ENCODE data around the gene SUMF2. TPM values are rescaled to one million over a fixed set of nuclear protein-coding genes. Genes with fewer than 3 reads are reported as not detected.
A peak's percentile ranks its signal among the peaks of the same experiment; 100 is the strongest.
"Not testable (repeated sequence)": the region's sequence is repeated elsewhere in the genome, so short reads cannot be mapped to it uniquely, and the experiment has no call there.

The SUMF2 gene
- total RNA-seq, 1 donor from 2014 or later = 87.8 TPM

GRCh38 chr7:56053993-56054392 is 10.1 kb upstream of the SUMF2 start:
- Histone ChIP-seq H3K9me3 (ENCODE audit: insufficient read depth, low read depth, low read length) (no peaks in the 10 kb centered on the region), H3K79me2 (ENCODE audit: insufficient read depth, low read length) (peaks cover 80% of the 10 kb centered on the region), H3K36me3 (ENCODE audit: insufficient read depth, low read length) (peaks cover 48% of the 10 kb centered on the region), H2AFZ (ENCODE audit: low read depth, low read length) (no peak overlapping the region), H3K9ac (ENCODE audit: low read length) (peak overlapping the region; percentile 15), H3K4me3 (ENCODE audit: insufficient read depth, low read depth, low read length) (no peak overlapping the region), H3K4me1 (ENCODE audit: insufficient read depth, low read length) (peaks cover 16% of the 10 kb centered on the region), H3K27ac (ENCODE audit: low read depth, low read length) (no peak overlapping the region), H3K4me2 (ENCODE audit: low read length) (peak overlapping the region; percentile 92), H4K20me1 (ENCODE audit: insufficient read depth, low read length) (peaks cover 30% of the 10 kb centered on the region), H3K27me3 (ENCODE audit: insufficient read depth, low read length) (no peaks in the 10 kb centered on the region)
- Mint-ChIP-seq H3K27ac (ENCODE audit: unreplicated experiment) (no peak overlapping the region), H3K4me1 (ENCODE audit: low read depth, unreplicated experiment) (peaks cover 33% of the 10 kb centered on the region), H3K27me3 (ENCODE audit: low read depth, unreplicated experiment) (no peaks in the 10 kb centered on the region), H3K4me3 (ENCODE audit: unreplicated experiment) (peak overlapping the region; percentile 67), H3K36me3 (ENCODE audit: low read depth, unreplicated experiment) (peaks cover 11% of the 10 kb centered on the region), H3K9me3 (ENCODE audit: unreplicated experiment) (no peaks in the 10 kb centered on the region)
- FAIRE-seq = no peak
- TF ChIP-seq CTCF (IDR thresholded peaks at IDR 0.05; ENCODE audit: insufficient read depth, low read depth, low read length) (no peak), EZH2 (IDR thresholded peaks at IDR 0.05; ENCODE audit: insufficient read depth, low read length) (no peak)
- DNase-seq (ENCODE audit: low read depth) = no peak

DNA sequence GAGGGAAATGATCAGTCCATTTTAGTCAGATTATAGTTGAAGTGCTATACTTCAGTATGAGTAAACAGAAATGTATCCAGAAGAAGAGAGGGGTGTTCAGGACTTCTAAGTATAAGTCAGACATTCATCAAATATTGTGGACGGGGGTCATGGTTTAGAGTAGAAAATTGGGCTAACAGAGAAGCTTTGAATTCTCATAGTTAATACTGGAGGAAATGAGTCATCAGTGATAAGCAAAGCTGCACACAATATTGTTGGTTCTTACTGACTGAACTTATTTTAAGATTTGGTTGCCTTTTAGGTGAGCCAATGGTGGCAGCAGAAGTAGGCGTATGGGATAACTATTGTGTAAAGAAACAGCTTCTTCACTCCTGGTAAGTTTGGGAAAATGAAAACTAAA is 1.7 kb upstream of the SUMF2 start:
- peak; percentile 91 for DNase-seq (ENCODE audit: low read depth)
- H3K27ac Mint-ChIP-seq (ENCODE audit: unreplicated experiment) = peak overlapping the region; percentile 70
- Histone ChIP-seq H3K4me1 (ENCODE audit: insufficient read depth, low read length) (peaks cover 28% of the 10 kb centered on the region), H3K4me2 (ENCODE audit: low read length) (peak overlapping the region; percentile 67), H3K79me2 (ENCODE audit: insufficient read depth, low read length) (peaks cover 52% of the 10 kb centered on the region), H3K27ac (ENCODE audit: low read depth, low read length) (peak overlapping the region; percentile 83), H4K20me1 (ENCODE audit: insufficient read depth, low read length) (peaks cover 24% of the 10 kb centered on the region), H3K27me3 (ENCODE audit: insufficient read depth, low read length) (no peaks in the 10 kb centered on the region), H3K36me3 (ENCODE audit: insufficient read depth, low read length) (peaks cover 45% of the 10 kb centered on the region), H3K9me3 (ENCODE audit: insufficient read depth, low read depth, low read length) (no peaks in the 10 kb centered on the region), H2AFZ (ENCODE audit: low read depth, low read length) (no peak overlapping the region), H3K4me3 (ENCODE audit: insufficient read depth, low read depth, low read length) (peak overlapping the region; percentile 31), H3K9ac (ENCODE audit: low read length) (peak overlapping the region; percentile 49)
- H3K4me1 Mint-ChIP-seq (ENCODE audit: low read depth, unreplicated experiment) = peaks cover 27% of the 10 kb centered on the region
- peak overlapping the region; percentile 22 for H3K4me3 Mint-ChIP-seq (ENCODE audit: unreplicated experiment)
- H3K9me3 Mint-ChIP-seq (ENCODE audit: unreplicated experiment) = no peaks in the 10 kb centered on the region
- H3K36me3 Mint-ChIP-seq (ENCODE audit: low read depth, unreplicated experiment) = no peaks in the 10 kb centered on the region
- TF ChIP-seq EZH2 (IDR thresholded peaks at IDR 0.05; ENCODE audit: insufficient read depth, low read length) (no peak), CTCF (IDR thresholded peaks at IDR 0.05; ENCODE audit: insufficient read depth, low read depth, low read length) (no peak)
- no peak for FAIRE-seq
- H3K27me3 Mint-ChIP-seq (ENCODE audit: low read depth, unreplicated experiment) = no peaks in the 10 kb centered on the region

GRCh38 chr7:56063500-56063881 is 595 bp upstream of the SUMF2 start:
- H3K9me3 ChIP-seq (ENCODE audit: insufficient read depth, low read depth, low read length) = no peaks in the 10 kb centered on the region
- Mint-ChIP-seq H3K27ac (ENCODE audit: unreplicated experiment) (peak overlapping the region; percentile 90), H3K4me1 (ENCODE audit: low read depth, unreplicated experiment) (peaks cover 27% of the 10 kb centered on the region), H3K4me3 (ENCODE audit: unreplicated experiment) (peak overlapping the region; percentile 93), H3K36me3 (ENCODE audit: low read depth, unreplicated experiment) (no peaks in the 10 kb centered on the region), H3K27me3 (ENCODE audit: low read depth, unreplicated experiment) (no peaks in the 10 kb centered on the region), H3K9me3 (ENCODE audit: unreplicated experiment) (no peaks in the 10 kb centered on the region)
- peaks cover 24% of the 10 kb centered on the region for H4K20me1 ChIP-seq (ENCODE audit: insufficient read depth, low read length)
- H3K36me3 ChIP-seq (ENCODE audit: insufficient read depth, low read length) = peaks cover 36% of the 10 kb centered on the region
- FAIRE-seq (no peak), DNase-seq (ENCODE audit: low read depth) (no peak)
- H3K79me2 ChIP-seq (ENCODE audit: insufficient read depth, low read length) = peaks cover 47% of the 10 kb centered on the region
- TF ChIP-seq EZH2 (IDR thresholded peaks at IDR 0.05; ENCODE audit: insufficient read depth, low read length) = no peak
- TF ChIP-seq CTCF (IDR thresholded peaks at IDR 0.05; ENCODE audit: insufficient read depth, low read depth, low read length) = no peak
- peak overlapping the region; percentile 81 for H3K27ac ChIP-seq (ENCODE audit: low read depth, low read length)
- H3K4me2 ChIP-seq (ENCODE audit: low read length) = peak overlapping the region; percentile 88
- H3K4me3 ChIP-seq (ENCODE audit: insufficient read depth, low read depth, low read length) = peak overlapping the region; percentile 92
- peaks cover 28% of the 10 kb centered on the region for H3K4me1 ChIP-seq (ENCODE audit: insufficient read depth, low read length)
- H3K27me3 ChIP-seq (ENCODE audit: insufficient read depth, low read length) = no peaks in the 10 kb centered on the region
- H2AFZ ChIP-seq (ENCODE audit: low read depth, low read length) = no peak overlapping the region
- peak overlapping the region; percentile 91 for H3K9ac ChIP-seq (ENCODE audit: low read length)

GRCh38 chr7:56066376-56066775 is 2.3 kb downstream of the SUMF2 start:
- peaks cover 12% of the 10 kb centered on the region for H4K20me1 ChIP-seq (ENCODE audit: insufficient read depth, low read length)

More at GRCh38 chr7:56066376-56066775, 2.3 kb downstream of the SUMF2 start:
- H2AFZ ChIP-seq (ENCODE audit: low read depth, low read length); H3K4me3 Mint-ChIP-seq (ENCODE audit: unreplicated experiment); H3K27me3 Mint-ChIP-seq (ENCODE audit: low read depth, unreplicated experiment); H3K27ac Mint-ChIP-seq (ENCODE audit: unreplicated experiment); H3K9me3 Mint-ChIP-seq (ENCODE audit: unreplicated experiment); DNase-seq (ENCODE audit: low read depth); H3K4me2 ChIP-seq (ENCODE audit: low read length); H3K4me3 ChIP-seq (ENCODE audit: insufficient read depth, low read depth, low read length); H3K9me3 ChIP-seq (ENCODE audit: insufficient read depth, low read depth, low read length); H3K36me3 Mint-ChIP-seq (ENCODE audit: low read depth, unreplicated experiment); H3K9ac ChIP-seq (ENCODE audit: low read length); FAIRE-seq; H3K27ac ChIP-seq (ENCODE audit: low read depth, low read length); H3K27me3 ChIP-seq (ENCODE audit: insufficient read depth, low read length): not testable (repeated sequence)
- H3K4me1 Mint-ChIP-seq (ENCODE audit: low read depth, unreplicated experiment) = peaks cover 24% of the 10 kb centered on the region
- Histone ChIP-seq H3K36me3 (ENCODE audit: insufficient read depth, low read length) (peaks cover 29% of the 10 kb centered on the region), H3K4me1 (ENCODE audit: insufficient read depth, low read length) (peaks cover 23% of the 10 kb centered on the region), H3K79me2 (ENCODE audit: insufficient read depth, low read length) (peaks cover 36% of the 10 kb centered on the region)
